K562 (cell line): ENCODE data around the gene GLRA1. TPM values are rescaled to one million over a fixed set of nuclear protein-coding genes. Genes with fewer than 3 reads are reported as not detected.

Source experiments
- BRF1 ChIP-seq: IDR thresholded peaks from 3 replicates; pipeline ENCODE4 v1.6.1; 2011; ENCODE audit warnings: borderline replicate concordance, mild to moderate bottlenecking; ENCODE audit not compliant: insufficient read length; ENCODE audit errors: extremely low read depth
- CHAMP1 ChIP-seq: fragments of 450-650 bp; IDR thresholded peaks from 2 replicates; pipeline ENCODE4 v1.6.1; 2016; ENCODE audit warnings: mild to moderate bottlenecking
- E2F4 ChIP-seq: sonication (generic); formaldehyde crosslinking; IDR thresholded peaks from 2 replicates; pipeline ENCODE4 v1.8.0; 2022; ENCODE audit warnings: mild to moderate bottlenecking, low read depth, missing genetic modification reagents
- E2F5 ChIP-seq: sonication (generic); formaldehyde crosslinking; IDR thresholded peaks from 2 replicates; pipeline ENCODE4 v1.8.0; 2022; ENCODE audit warnings: mild to moderate bottlenecking, missing genetic modification reagents
- E2F8 ChIP-seq: fragments of 450-650 bp; IDR thresholded peaks from 2 replicates; pipeline ENCODE4 v1.7.1; 2018; ENCODE audit warnings: mild to moderate bottlenecking, low read depth; ENCODE audit not compliant: partially characterized antibody
- FOXP1 ChIP-seq: sonication (generic); formaldehyde crosslinking; IDR thresholded peaks from 2 replicates; pipeline ENCODE4 v1.8.0; 2022; ENCODE audit warnings: mild to moderate bottlenecking, missing genetic modification reagents
- GATA2 ChIP-seq: sonication (generic); formaldehyde crosslinking; IDR thresholded peaks from 2 replicates; pipeline ENCODE4 v1.4.0; 2020; ENCODE audit warnings: mild to moderate bottlenecking, missing genetic modification reagents
- HMGXB4 ChIP-seq: sonication (generic); formaldehyde crosslinking; IDR thresholded peaks from 2 replicates; pipeline ENCODE4 v1.8.1; 2023; ENCODE audit warnings: mild to moderate bottlenecking, missing genetic modification reagents
- MBD2 ChIP-seq: sonication (generic); IDR thresholded peaks from 2 replicates; pipeline ENCODE4 v1.6.1; 2016; ENCODE audit warnings: low read depth, borderline replicate concordance
- RB1 ChIP-seq: fragments of 450-650 bp; IDR thresholded peaks from 2 replicates; pipeline ENCODE4 v1.6.1; 2017; ENCODE audit warnings: low read depth, mild to moderate bottlenecking
- RBM15 ChIP-seq: fragments of 200-400 bp; formaldehyde crosslinking; IDR thresholded peaks from 2 replicates; pipeline ENCODE4 v1.6.1; 2018; ENCODE audit warnings: mild to moderate bottlenecking, low read length, moderate library complexity; ENCODE audit not compliant: insufficient read depth
- SMARCA5 ChIP-seq: fragments of 450-650 bp; IDR thresholded peaks from 2 replicates; pipeline ENCODE4 v1.6.1; 2016
- SP1 ChIP-seq: sonication (generic); formaldehyde crosslinking; IDR thresholded peaks from 2 replicates; pipeline ENCODE4 v1.8.1; 2022; ENCODE audit warnings: mild to moderate bottlenecking, missing genetic modification reagents
- ZBTB33 ChIP-seq: sonication (generic); formaldehyde crosslinking; IDR thresholded peaks from 2 replicates; pipeline ENCODE4 v1.8.1; 2023; ENCODE audit warnings: mild to moderate bottlenecking, missing genetic modification reagents
- ZNF589 ChIP-seq: fragments of 200-800 bp; sonication (Bioruptor generic); IDR thresholded peaks from 2 replicates; pipeline ENCODE4 v1.6.1; 2016; ENCODE audit warnings: low read depth, missing genetic modification characterization, missing compliant biosample characterization
- polyA plus RNA-seq, 8 experiments: library from polyadenylated mRNA; depleted of rRNA in 4 of 8; stranded (reverse) in 5 of 8; unstranded in 3 of 8; fragments of >200 nt; fragmentation: Nextera tagmentation in 2 of 8; fragmentation: Illumina TruSeq in 1 of 8; extraction: Ambion mirVana in 2 of 8; extraction: Trizol in 1 of 8; gene quantifications; 2 replicates each; pipeline versions ENCODE4 v1.2.1 to v1.2.3, GENCODE V29; 2011 to 2014; ENCODE audit warnings: inconsistent platforms in 1 of 8, missing spikeins in 1 of 8
- total RNA-seq, 7 experiments: library from RNA; depleted of rRNA in 6 of 7; stranded (reverse); fragments of >200 nt in 6 of 7; fragmentation: Illumina TruSeq in 2 of 7; extraction: Trizol in 2 of 7; gene quantifications; 2 replicates each; pipeline versions ENCODE4 v1.2.1 to v1.2.3, GENCODE V29; 2011 to 2021; ENCODE audit warnings: low replicate concordance in 1 of 7

Gene GLRA1
- total and polyA plus RNA-seq, 9 of the 15 experiments (the other 6 are each of a cell fraction or from before 2014, with no cell fraction given): not detected

- peak; percentile 72 for TF ChIP-seq CHAMP1
- peak; percentile 98 for TF ChIP-seq FOXP1 (CRISPR knock-in tag)
- 0 out of 2 replicates have a peak, but pooled peaks have one; percentile 37 for TF ChIP-seq RB1
- no peak for TF ChIP-seq RBM15
- TF ChIP-seq E2F5 (CRISPR knock-in tag): peak; percentile 34; the same call in 1 of the 2 replicates
- 0 out of 2 replicates have a peak, but pooled peaks have one; percentile 20 for TF ChIP-seq GATA2 (CRISPR knock-in tag)
- peak; percentile 44; the same call in 1 of the 2 replicates for TF ChIP-seq ZBTB33 (CRISPR knock-in tag)
- TF ChIP-seq SP1 (CRISPR knock-in tag): no peak
- TF ChIP-seq E2F4 (CRISPR knock-in tag): peak; percentile 90
- no peak for TF ChIP-seq SMARCA5
- 0 out of 2 replicates have a peak, but pooled peaks have one; percentile 33 for TF ChIP-seq ZNF589 (CRISPR knock-in tag)
- TF ChIP-seq E2F8: peak; percentile 36
- no peak for TF ChIP-seq MBD2
- no peak for TF ChIP-seq BRF1
- TF ChIP-seq HMGXB4: peak; percentile 96; the same call in 1 of the 2 replicates
These were observed at the start of gene GLRA1 (continued) for GRCh38 chr5:151924564-151925301.
